Cardiac fibroblast (primary cell): ENCODE data around the gene GAN.

ENCODE experiments used
- DNase-seq, 2 donors: peaks; one replicate each; pipeline versions ENCODE4 v3.0.0 to v3.0.0-alpha.2; 2010; ENCODE audit warnings: low read depth in 2 of 2
- H3K4me3 ChIP-seq, 2 donors: replicated peaks in 1 of 2; 1 replicate in 1 of 2; 2 replicates in 1 of 2; pipeline ENCODE4 v1.5.1; 2011; ENCODE audit warnings: low read depth in 2 of 2, low read length in 2 of 2, mild to moderate bottlenecking in 2 of 2, moderate library complexity in 1 of 2
- CTCF ChIP-seq: IDR thresholded peaks from one replicate; pipeline ENCODE4 v1.5.1; 2011; ENCODE audit warnings: low read depth, mild to moderate bottlenecking, low read length, inconsistent platforms

Gene GAN

GRCh38 chr16:81318711-81319110 is 3.9 kb downstream of the GAN start:
- no peak overlapping the region for H3K4me3 ChIP-seq
- no peak for TF ChIP-seq CTCF
- DNase-seq = no peak

GRCh38 chr16:81319221-81319912 is 4.6 kb downstream of the GAN start:
- H3K4me3 ChIP-seq = no peak overlapping the region
- DNase-seq = peak; percentile 52 to 74
- TF ChIP-seq CTCF = no peak

GRCh38 chr16:81321039-81321438 is 6.3 kb downstream of the GAN start:
- DNase-seq = no peak
- no peak overlapping the region for H3K4me3 ChIP-seq
- TF ChIP-seq CTCF = no peak

GRCh38 chr16:81321536-81321935 is 6.8 kb downstream of the GAN start:
- no peak overlapping the region for H3K4me3 ChIP-seq
- DNase-seq = no peak
- TF ChIP-seq CTCF = no peak

- TF ChIP-seq CTCF = no peak
- DNase-seq = no peak
These were observed 10.0 kb downstream of the GAN start for GRCh38 chr16:81324808-81325207.

GRCh38 chr16:81327011-81327410 is 12.2 kb downstream of the GAN start:
- DNase-seq = no peak
- no peak overlapping the region for H3K4me3 ChIP-seq
- TF ChIP-seq CTCF = no peak

More at GRCh38 chr16:81324808-81325207, 10.0 kb downstream of the GAN start:
- no peak overlapping the region for H3K4me3 ChIP-seq
